Immature natural killer cell (primary cell): ENCODE results near the gene NELL1. TPM values are rescaled to one million over a fixed set of nuclear protein-coding genes. Genes with fewer than 3 reads are reported as not detected.

ENCODE experiments used
- DNase-seq, 3 donors: peaks; one replicate each; pipeline ENCODE4 v3.0.0; 2022; ENCODE audit warnings: mixed read lengths in 1 of 3
- H3K27ac Mint-ChIP-seq, 6 donors: one replicate each; pipeline ENCODE4 v1.8.0; 2020; ENCODE audit warnings: mixed read lengths in 6 of 6, mild to moderate bottlenecking in 5 of 6, inconsistent platforms in 4 of 6, moderate library complexity in 3 of 6
- H3K27me3 Mint-ChIP-seq, 3 donors: one replicate each; pipeline ENCODE4 v1.8.0; 2020 to 2021; ENCODE audit warnings: low read depth in 3 of 3, mild to moderate bottlenecking in 3 of 3, mixed read lengths in 3 of 3, moderate library complexity in 3 of 3, inconsistent platforms in 1 of 3
- H3K36me3 Mint-ChIP-seq, 3 donors: one replicate each; pipeline ENCODE4 v1.8.0; 2020; ENCODE audit warnings: mixed read lengths in 3 of 3, inconsistent platforms in 2 of 3, mild to moderate bottlenecking in 2 of 3
- H3K4me1 Mint-ChIP-seq, 2 donors: one replicate each; pipeline ENCODE4 v1.8.0; 2020; ENCODE audit warnings: inconsistent platforms in 2 of 2, mild to moderate bottlenecking in 2 of 2, mixed read lengths in 2 of 2, moderate library complexity in 1 of 2
- H3K4me3 Mint-ChIP-seq, 5 donors: one replicate each; pipeline ENCODE4 v1.8.0; 2020; ENCODE audit warnings: mild to moderate bottlenecking in 5 of 5, mixed read lengths in 5 of 5, inconsistent platforms in 3 of 5, moderate library complexity in 3 of 5
- H3K9me3 Mint-ChIP-seq, 6 donors: one replicate each; pipeline ENCODE4 v1.8.0; 2020; ENCODE audit warnings: mild to moderate bottlenecking in 6 of 6, mixed read lengths in 6 of 6, inconsistent platforms in 4 of 6, moderate library complexity in 3 of 6
- polyA plus RNA-seq, 3 donors: library from polyadenylated mRNA; unstranded; fragments of 300-500 nt; fragmentation: Illumina TruSeq; gene quantifications; one replicate each; pipeline ENCODE4 v1.2.3, GENCODE V29; 2021

NELL1 gene
- polyA plus RNA-seq, 3 donors from 2014 or later, result not detected

GRCh38 chr11:21470521-21470920, 801.1 kb downstream of the NELL1 start:
- no peak overlapping the region for H3K4me3 Mint-ChIP-seq
- no peak overlapping the region for H3K27ac Mint-ChIP-seq
- peaks cover 0 to 7% (median 4%) of the 10 kb centered on the region in 3 donors for H3K27me3 Mint-ChIP-seq
- H3K9me3 Mint-ChIP-seq, result peaks cover 0 to 33% (median 8%) of the 10 kb centered on the region in 6 donors
- no peaks in the 10 kb centered on the region for H3K36me3 Mint-ChIP-seq
- no peak for DNase-seq
- no peaks in the 10 kb centered on the region for H3K4me1 Mint-ChIP-seq

DNA sequence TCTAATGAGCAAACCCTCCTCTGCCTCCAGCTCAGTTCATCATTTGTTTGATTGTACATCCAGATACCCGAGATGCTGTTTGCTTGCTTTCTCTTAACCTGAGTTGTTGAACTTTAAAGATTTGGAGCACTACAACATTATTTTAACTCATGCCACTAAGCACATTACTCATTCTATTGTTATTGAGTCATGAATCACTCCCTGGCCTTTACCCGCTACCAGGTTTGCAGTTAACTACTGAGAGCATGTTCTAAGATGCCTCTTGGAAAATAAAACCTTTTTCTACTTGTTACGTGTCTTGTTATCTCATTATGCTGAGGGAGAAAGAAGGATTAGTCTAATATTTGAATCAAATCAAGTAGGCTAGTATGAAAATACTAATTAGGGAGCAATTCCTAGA, 802.9 kb downstream of the NELL1 start:
- peaks cover 0 to 4% (median 0%) of the 10 kb centered on the region in 3 donors for H3K27me3 Mint-ChIP-seq
- H3K36me3 Mint-ChIP-seq, result no peaks in the 10 kb centered on the region
- H3K9me3 Mint-ChIP-seq, result peaks cover 3 to 43% (median 10%) of the 10 kb centered on the region in 6 donors
- no peaks in the 10 kb centered on the region for H3K4me1 Mint-ChIP-seq
- no peak overlapping the region for H3K27ac Mint-ChIP-seq
- no peak overlapping the region for H3K4me3 Mint-ChIP-seq
- no peak for DNase-seq

- H3K27me3 Mint-ChIP-seq, result peaks cover 0 to 6% (median 0%) of the 10 kb centered on the region in 3 donors
- H3K36me3 Mint-ChIP-seq, result no peaks in the 10 kb centered on the region
- H3K27ac Mint-ChIP-seq, result no peak overlapping the region
- no peak overlapping the region for H3K4me3 Mint-ChIP-seq
- H3K4me1 Mint-ChIP-seq, result no peaks in the 10 kb centered on the region
- no peak for DNase-seq
- peaks cover 5 to 35% (median 13%) of the 10 kb centered on the region in 6 donors for H3K9me3 Mint-ChIP-seq
These were observed 805.1 kb downstream of the NELL1 start for GRCh38 chr11:21474529-21474928.

- Mint-ChIP-seq H3K4me3 (no peak overlapping the region), H3K9me3 (peaks cover 4 to 40% (median 15%) of the 10 kb centered on the region in 6 donors), H3K27me3 (peaks cover 0 to 6% (median 0%) of the 10 kb centered on the region in 3 donors), H3K27ac (no peak overlapping the region), H3K36me3 (no peaks in the 10 kb centered on the region), H3K4me1 (no peaks in the 10 kb centered on the region)
- DNase-seq, result no peak
These were observed 805.9 kb downstream of the NELL1 start for GRCh38 chr11:21475276-21475675.

DNA sequence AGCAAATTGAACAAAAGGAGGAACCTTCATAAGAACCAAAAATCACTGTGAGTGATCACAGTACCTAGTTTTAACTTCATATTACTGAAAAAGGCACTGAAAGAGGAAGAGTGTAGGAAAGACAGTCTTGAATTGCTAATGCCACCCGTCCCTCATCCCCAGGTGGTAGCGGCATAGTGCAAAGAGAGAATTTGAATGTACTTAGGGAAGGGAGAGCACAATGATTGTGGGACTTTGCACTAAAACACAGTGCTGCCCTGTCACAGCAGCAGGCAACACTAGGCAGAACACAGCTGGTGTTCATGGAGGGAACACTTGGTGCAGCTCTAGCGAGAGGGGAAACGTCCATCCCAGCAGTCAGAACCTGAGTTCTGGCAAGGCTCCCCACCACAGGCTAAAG, 807.2 kb downstream of the NELL1 start:
- Mint-ChIP-seq H3K4me1 (no peaks in the 10 kb centered on the region), H3K4me3 (no peak overlapping the region), H3K9me3 (peaks cover 0 to 40% (median 15%) of the 10 kb centered on the region in 6 donors), H3K27me3 (peaks cover 0 to 6% (median 0%) of the 10 kb centered on the region in 3 donors), H3K27ac (no peak overlapping the region), H3K36me3 (no peaks in the 10 kb centered on the region)
- no peak for DNase-seq

DNA sequence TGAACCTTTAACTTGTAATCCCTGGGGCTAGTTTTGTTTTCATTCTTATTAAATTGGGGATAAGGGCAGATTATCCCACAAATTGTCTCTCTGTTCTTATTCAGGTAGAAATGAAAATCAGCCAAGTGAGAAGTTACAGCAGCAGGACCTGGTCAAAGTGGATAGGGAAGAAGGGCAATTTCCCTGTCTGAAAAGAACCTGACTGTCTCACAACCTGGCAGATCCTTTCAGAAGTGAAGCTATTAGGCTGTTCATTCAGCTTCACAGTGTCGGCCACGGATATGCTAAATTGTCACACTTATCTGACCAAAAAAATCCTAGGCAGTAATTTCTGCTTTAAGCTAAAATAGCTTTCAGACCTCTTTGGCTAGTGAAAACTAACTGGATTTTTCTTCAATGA, 810.9 kb downstream of the NELL1 start:
- DNase-seq, result no peak

DNA sequence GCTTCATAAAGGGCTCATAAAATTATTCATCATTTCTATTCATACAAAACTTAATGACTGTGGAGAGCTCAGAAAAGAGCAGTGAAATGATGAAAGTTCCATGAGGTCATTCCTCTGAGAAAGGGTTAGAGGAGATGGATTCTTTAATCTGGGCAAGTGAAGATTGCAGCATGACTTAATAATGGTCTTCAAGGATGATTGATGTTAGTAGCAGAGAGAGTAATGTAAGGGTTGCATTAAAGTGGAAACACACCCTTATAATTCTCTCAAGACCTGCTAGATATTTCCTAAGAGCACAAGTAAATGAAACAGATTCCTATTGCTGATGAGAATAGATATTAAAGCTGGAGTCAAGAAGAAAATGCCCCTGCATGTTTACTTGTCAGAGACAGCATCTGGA, 811.9 kb downstream of the NELL1 start:
- H3K4me3 Mint-ChIP-seq, result no peak overlapping the region
- no peaks in the 10 kb centered on the region for H3K4me1 Mint-ChIP-seq
- H3K9me3 Mint-ChIP-seq, result peaks cover 6 to 34% (median 18%) of the 10 kb centered on the region in 6 donors
- no peak for DNase-seq
- H3K36me3 Mint-ChIP-seq, result no peaks in the 10 kb centered on the region
- no peak overlapping the region for H3K27ac Mint-ChIP-seq
- H3K27me3 Mint-ChIP-seq, result peaks cover 0 to 2% (median 1%) of the 10 kb centered on the region in 3 donors

More for the DNA sequence above, 810.9 kb downstream of the NELL1 start:
- peaks cover 0 to 2% (median 1%) of the 10 kb centered on the region in 3 donors for H3K27me3 Mint-ChIP-seq
- no peak overlapping the region for H3K27ac Mint-ChIP-seq
- H3K4me1 Mint-ChIP-seq, result no peaks in the 10 kb centered on the region
- no peak overlapping the region for H3K4me3 Mint-ChIP-seq
- no peaks in the 10 kb centered on the region for H3K36me3 Mint-ChIP-seq
- H3K9me3 Mint-ChIP-seq, result peaks cover 6 to 39% (median 13%) of the 10 kb centered on the region in 6 donors

DNA sequence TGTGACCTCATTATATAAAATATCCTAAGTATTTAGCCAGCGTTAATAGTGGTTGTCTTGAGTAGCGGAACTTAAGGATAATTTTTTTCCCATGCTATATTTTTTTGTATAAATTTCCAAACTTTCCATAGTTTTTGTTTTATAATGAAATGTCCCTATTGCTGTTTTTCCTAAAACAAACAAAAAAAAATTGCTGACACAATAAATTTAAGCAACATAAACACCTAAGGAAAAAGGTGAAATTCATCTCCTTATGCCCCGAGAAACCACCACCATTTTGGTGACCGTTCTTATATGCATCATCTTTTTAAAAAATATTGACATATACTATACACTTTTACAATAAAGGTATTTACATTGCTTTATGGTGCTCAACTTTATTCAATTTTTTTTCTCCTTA, 814.7 kb downstream of the NELL1 start:
- no peaks in the 10 kb centered on the region for H3K4me1 Mint-ChIP-seq
- H3K27me3 Mint-ChIP-seq, result peaks cover 0 to 2% (median 1%) of the 10 kb centered on the region in 3 donors
- no peak overlapping the region for H3K4me3 Mint-ChIP-seq
- H3K27ac Mint-ChIP-seq, result no peak overlapping the region
- no peak for DNase-seq
- H3K9me3 Mint-ChIP-seq, result peaks cover 6 to 36% (median 17%) of the 10 kb centered on the region in 6 donors
- H3K36me3 Mint-ChIP-seq, result peaks cover 0 to 3% (median 0%) of the 10 kb centered on the region in 3 donors

- Mint-ChIP-seq H3K4me3 (no peak overlapping the region), H3K27ac (no peak overlapping the region), H3K4me1 (no peaks in the 10 kb centered on the region), H3K9me3 (peaks cover 8 to 42% (median 18%) of the 10 kb centered on the region in 6 donors), H3K36me3 (peaks cover 0 to 3% (median 0%) of the 10 kb centered on the region in 3 donors), H3K27me3 (peaks cover 0 to 1% (median 0%) of the 10 kb centered on the region in 3 donors)
- DNase-seq, result no peak
These were observed 815.6 kb downstream of the NELL1 start for GRCh38 chr11:21485006-21485405.

DNA sequence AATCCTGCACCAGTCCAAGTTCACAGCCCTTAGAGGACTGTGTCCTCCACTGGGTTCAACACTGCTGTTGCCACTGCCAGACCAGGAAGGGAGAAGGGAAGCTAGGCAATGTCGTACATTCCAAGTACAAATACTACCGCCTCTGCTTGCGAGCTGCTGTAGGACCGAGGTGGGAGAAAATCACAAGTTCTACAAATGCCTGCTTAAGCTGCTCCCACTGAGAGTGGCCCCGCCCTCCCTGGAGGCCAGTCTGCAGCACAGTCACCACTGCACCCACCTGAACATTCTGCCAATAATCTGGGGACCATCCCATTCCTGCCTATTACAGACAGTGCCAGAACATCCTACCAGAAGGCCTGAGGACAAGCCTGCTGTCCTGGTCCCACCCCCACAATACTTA, 816.0 kb downstream of the NELL1 start:
- Mint-ChIP-seq H3K27ac (no peak overlapping the region), H3K27me3 (peaks cover 0 to 1% (median 0%) of the 10 kb centered on the region in 3 donors), H3K36me3 (peaks cover 0 to 3% (median 0%) of the 10 kb centered on the region in 3 donors)

DNA sequence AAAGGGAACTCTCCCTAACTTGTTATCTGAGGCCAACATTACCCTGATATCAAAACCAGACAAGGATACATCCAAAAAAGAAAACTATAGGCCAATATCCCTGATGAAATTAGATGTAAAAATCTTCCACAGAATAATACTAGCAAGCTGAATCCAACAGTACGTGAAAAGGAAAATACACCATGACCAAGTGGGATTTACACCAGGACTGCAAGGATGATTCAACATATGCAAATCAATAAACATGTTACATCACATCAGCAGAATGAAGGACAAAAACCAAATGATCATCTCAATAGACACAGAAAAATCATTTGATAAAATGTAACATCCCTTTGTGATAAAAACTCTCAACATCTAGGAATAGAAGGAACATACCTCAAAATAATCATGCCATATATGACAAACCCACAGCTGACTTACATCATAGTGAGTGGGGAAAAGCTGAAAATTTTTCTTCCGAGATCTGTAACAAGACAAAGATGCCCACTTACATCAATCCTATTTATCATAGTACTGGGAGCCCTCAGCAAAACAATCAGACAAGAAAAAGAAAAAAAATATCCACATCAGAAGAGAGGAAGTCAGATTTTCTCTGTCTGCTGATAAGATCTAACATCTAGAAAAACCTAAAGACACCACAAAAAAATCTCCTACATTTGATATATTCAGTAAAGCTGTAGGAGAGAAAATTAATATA, 820.2 kb downstream of the NELL1 start:
- no peak overlapping the region for H3K4me3 Mint-ChIP-seq
- peaks cover 0 to 1% (median 0%) of the 10 kb centered on the region in 3 donors for H3K27me3 Mint-ChIP-seq
- DNase-seq, result no peak
- H3K4me1 Mint-ChIP-seq, result no peaks in the 10 kb centered on the region
- H3K27ac Mint-ChIP-seq, result no peak overlapping the region
- H3K9me3 Mint-ChIP-seq, result peaks cover 8 to 32% (median 23%) of the 10 kb centered on the region in 6 donors
- peaks cover 0 to 3% (median 0%) of the 10 kb centered on the region in 3 donors for H3K36me3 Mint-ChIP-seq

More for the DNA sequence above, 816.0 kb downstream of the NELL1 start:
- H3K4me1 Mint-ChIP-seq, result no peaks in the 10 kb centered on the region
- no peak overlapping the region for H3K4me3 Mint-ChIP-seq
- no peak for DNase-seq
- peaks cover 8 to 39% (median 19%) of the 10 kb centered on the region in 6 donors for H3K9me3 Mint-ChIP-seq

DNA sequence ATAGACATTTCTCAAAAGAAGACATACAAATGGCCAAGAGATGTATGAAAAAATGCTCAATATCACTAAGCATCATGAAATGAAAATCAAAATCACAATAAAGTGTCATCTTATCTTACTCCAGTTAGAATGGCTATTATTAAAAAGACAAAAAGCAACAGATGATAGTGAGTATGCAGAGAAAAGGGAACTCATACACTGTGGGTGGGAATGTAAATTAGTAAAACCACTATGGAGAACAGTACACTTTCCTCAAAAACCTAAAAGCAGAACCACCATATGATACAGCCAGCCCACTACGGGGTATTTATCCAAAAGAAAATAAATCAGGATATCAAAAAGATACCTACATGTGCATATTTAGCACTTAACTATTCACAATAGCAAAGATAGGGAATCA, 823.5 kb downstream of the NELL1 start:
- no peaks in the 10 kb centered on the region for H3K36me3 Mint-ChIP-seq
- peaks cover 0 to 2% (median 0%) of the 10 kb centered on the region in 3 donors for H3K27me3 Mint-ChIP-seq
- H3K27ac Mint-ChIP-seq, result no peak overlapping the region
- no peaks in the 10 kb centered on the region for H3K4me1 Mint-ChIP-seq
- no peak overlapping the region for H3K4me3 Mint-ChIP-seq
- H3K9me3 Mint-ChIP-seq, result peaks cover 7 to 25% (median 15%) of the 10 kb centered on the region in 6 donors
- no peak for DNase-seq

DNA sequence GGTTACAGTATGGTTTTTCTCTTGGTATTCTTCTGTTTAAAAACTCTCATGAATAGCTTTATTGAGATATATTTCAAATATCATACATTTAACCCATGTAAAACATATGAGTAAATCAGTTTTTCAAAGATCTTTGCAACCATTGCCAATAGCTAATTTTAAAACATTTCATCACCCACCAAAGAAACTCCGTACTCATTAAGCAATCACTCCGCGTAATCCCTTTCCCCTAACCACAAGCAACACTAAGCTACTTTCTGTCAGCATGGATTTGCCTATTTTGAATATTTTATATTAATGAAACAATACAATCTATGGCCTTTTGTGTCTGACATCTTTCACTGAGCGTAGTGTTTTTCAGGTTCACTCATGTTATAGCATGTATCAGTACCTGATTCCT, 825.6 kb downstream of the NELL1 start:
- no peak overlapping the region for H3K27ac Mint-ChIP-seq
- H3K4me3 Mint-ChIP-seq, result no peak overlapping the region
- no peaks in the 10 kb centered on the region for H3K36me3 Mint-ChIP-seq
- DNase-seq, result no peak
- no peaks in the 10 kb centered on the region for H3K4me1 Mint-ChIP-seq
- peaks cover 0 to 2% (median 0%) of the 10 kb centered on the region in 3 donors for H3K27me3 Mint-ChIP-seq
- H3K9me3 Mint-ChIP-seq, result peaks cover under 1 to 14% (median 11%) of the 10 kb centered on the region in 6 donors

DNA sequence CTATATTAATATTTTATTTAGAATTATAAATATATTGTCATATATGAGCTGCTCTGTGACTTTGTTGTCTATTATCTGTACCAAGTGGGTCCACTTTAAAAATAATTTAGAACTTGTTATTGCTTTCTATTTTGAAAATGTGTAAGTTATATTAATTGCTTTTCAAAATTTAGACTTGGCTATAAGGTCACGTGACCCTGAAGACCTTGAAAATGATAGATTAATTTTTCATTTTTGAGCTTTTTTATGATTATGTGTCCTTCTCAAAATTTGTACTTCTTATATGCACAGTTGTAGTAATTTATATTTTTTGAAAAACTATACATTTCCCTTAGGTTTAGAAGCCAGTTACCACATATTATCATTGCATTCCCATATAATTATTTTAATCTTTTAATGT, 826.5 kb downstream of the NELL1 start:
- Mint-ChIP-seq H3K27ac (no peak overlapping the region), H3K36me3 (no peaks in the 10 kb centered on the region), H3K4me1 (no peaks in the 10 kb centered on the region), H3K9me3 (peaks cover 3 to 16% (median 5%) of the 10 kb centered on the region in 6 donors), H3K4me3 (no peak overlapping the region), H3K27me3 (peaks cover 0 to 2% (median 0%) of the 10 kb centered on the region in 3 donors)
- no peak for DNase-seq
